CD4-positive, alpha-beta memory T cell (primary cell): ENCODE results near the gene KIAA1755. TPM values are rescaled to one million over a fixed set of nuclear protein-coding genes. Genes with fewer than 3 reads are reported as not detected.

ENCODE experiments used
- CTCF ChIA-PET: fragments of 350-600 bp; sonication (Branson Sonifier 250); formaldehyde crosslinking; loops from one replicate; lab custom pipeline; 2021; ENCODE audit warnings: inconsistent platforms; ENCODE audit not compliant: partially characterized antibody; lab: Charles Lee
- POLR2A ChIA-PET: fragments of 350-600 bp; sonication (Branson Sonifier 250); formaldehyde crosslinking; loops from one replicate; lab custom pipeline; 2021; ENCODE audit not compliant: partially characterized antibody; lab: Charles Lee
- DNase-seq, 5 donors: peaks; one replicate each; pipeline versions ENCODE4 v3.0.0 to v3.0.0-alpha.2; 2020 to 2022; ENCODE audit warnings: mixed read lengths in 1 of 5
- H3K27ac ChIP-seq: one replicate; pipeline ENCODE4 v1.7.0; 2013; ENCODE audit warnings: low read depth, low read length
- H3K27me3 ChIP-seq: 2 replicates; pipeline ENCODE4 v1.7.0; 2013; ENCODE audit warnings: mild to moderate bottlenecking, low read length, moderate library complexity; ENCODE audit not compliant: insufficient read depth
- H3K36me3 ChIP-seq: 2 replicates; pipeline ENCODE4 v1.7.0; 2013; ENCODE audit warnings: mild to moderate bottlenecking, low read length, moderate library complexity; ENCODE audit not compliant: insufficient read depth
- H3K4me1 ChIP-seq: 2 replicates; pipeline ENCODE4 v1.7.0; 2013; ENCODE audit warnings: mild to moderate bottlenecking, low read length, moderate library complexity; ENCODE audit not compliant: insufficient read depth
- H3K4me3 ChIP-seq, 2 donors: one replicate each; pipeline ENCODE4 v1.7.0; 2013; ENCODE audit warnings: low read length in 2 of 2, mild to moderate bottlenecking in 1 of 2
- H3K9me3 ChIP-seq, 2 donors: one replicate each; pipeline ENCODE4 v1.7.0; 2013; ENCODE audit warnings: low read length in 2 of 2, control low read depth in 1 of 2; ENCODE audit not compliant: control insufficient read depth in 1 of 2
- H3K27ac Mint-ChIP-seq, 7 donors: one replicate each; pipeline ENCODE4 v1.8.0; 2020 to 2021; ENCODE audit warnings: mixed read lengths in 7 of 7, mild to moderate bottlenecking in 6 of 7, inconsistent platforms in 3 of 7, moderate library complexity in 3 of 7
- H3K27me3 Mint-ChIP-seq, 2 donors: one replicate each; pipeline ENCODE4 v1.8.0; 2020 to 2021; ENCODE audit warnings: mixed read lengths in 2 of 2
- H3K36me3 Mint-ChIP-seq, 2 donors: one replicate each; pipeline ENCODE4 v1.8.0; 2020 to 2021; ENCODE audit warnings: mixed read lengths in 2 of 2, inconsistent platforms in 1 of 2, mild to moderate bottlenecking in 1 of 2
- H3K4me1 Mint-ChIP-seq, 4 donors: one replicate each; pipeline ENCODE4 v1.8.0; 2020 to 2021; ENCODE audit warnings: mixed read lengths in 4 of 4, mild to moderate bottlenecking in 1 of 4
- H3K4me3 Mint-ChIP-seq, 8 donors: one replicate each; pipeline ENCODE4 v1.8.0; 2020 to 2021; ENCODE audit warnings: mixed read lengths in 8 of 8, mild to moderate bottlenecking in 7 of 8, moderate library complexity in 6 of 8, inconsistent platforms in 3 of 8
- H3K9me3 Mint-ChIP-seq, 8 donors: one replicate each; pipeline ENCODE4 v1.8.0; 2020 to 2021; ENCODE audit warnings: mixed read lengths in 8 of 8, mild to moderate bottlenecking in 5 of 8, inconsistent platforms in 3 of 8, moderate library complexity in 1 of 8
- intact Hi-C: fragments of 100-400 bp; cut with micrococcal nuclease; formaldehyde crosslinking; loops from one replicate; pipeline ENCODE4 v1.15.1; 2023
- polyA plus RNA-seq, 2 donors: library from polyadenylated mRNA; unstranded; fragments of 300-500 nt; fragmentation: Illumina TruSeq; gene quantifications; one replicate each; pipeline ENCODE4 v1.2.3, GENCODE V29; 2021
- total RNA-seq, 2 experiments: library from RNA; stranded (reverse); gene quantifications; one replicate each; pipeline ENCODE4 v1.2.3, GENCODE V29; 2021

Gene KIAA1755
- total and polyA plus RNA-seq, 4 experiments from 2014 or later, result not detected

GRCh38 chr20:38222923-38223742, 37.4 kb downstream of the KIAA1755 start:
- Histone ChIP-seq H3K36me3 (no peaks in the 10 kb centered on the region), H3K9me3 (no peaks in the 10 kb centered on the region), H3K27me3 (no peaks in the 10 kb centered on the region), H3K27ac (no peak overlapping the region), H3K4me3 (no peak overlapping the region), H3K4me1 (no peaks in the 10 kb centered on the region)
- Mint-ChIP-seq H3K27ac (peak overlapping the region in 1 of 7 donors; percentile 28), H3K27me3 (peaks cover 4 to 7% of the 10 kb centered on the region in 2 donors), H3K4me3 (peak overlapping the region in 1 of 8 donors; percentile 10), H3K9me3 (no peaks in the 10 kb centered on the region), H3K4me1 (peaks cover 0 to 6% (median 1%) of the 10 kb centered on the region in 4 donors), H3K36me3 (no peaks in the 10 kb centered on the region)
- CTCF ChIA-PET, result interaction anchor here (0.9 to 5.6 kb wide), 14 partner anchors 8 to 659 kb away, joined by 3 to 62 read pairs (median 16); no protein-coding TSS in a partner anchor
- intact Hi-C loops, result loop anchor here (1.0 kb wide), 1 partner anchor 150 kb away; no protein-coding TSS in a partner anchor
- DNase-seq, result no peak
- POLR2A ChIA-PET, result no interaction called here

DNA sequence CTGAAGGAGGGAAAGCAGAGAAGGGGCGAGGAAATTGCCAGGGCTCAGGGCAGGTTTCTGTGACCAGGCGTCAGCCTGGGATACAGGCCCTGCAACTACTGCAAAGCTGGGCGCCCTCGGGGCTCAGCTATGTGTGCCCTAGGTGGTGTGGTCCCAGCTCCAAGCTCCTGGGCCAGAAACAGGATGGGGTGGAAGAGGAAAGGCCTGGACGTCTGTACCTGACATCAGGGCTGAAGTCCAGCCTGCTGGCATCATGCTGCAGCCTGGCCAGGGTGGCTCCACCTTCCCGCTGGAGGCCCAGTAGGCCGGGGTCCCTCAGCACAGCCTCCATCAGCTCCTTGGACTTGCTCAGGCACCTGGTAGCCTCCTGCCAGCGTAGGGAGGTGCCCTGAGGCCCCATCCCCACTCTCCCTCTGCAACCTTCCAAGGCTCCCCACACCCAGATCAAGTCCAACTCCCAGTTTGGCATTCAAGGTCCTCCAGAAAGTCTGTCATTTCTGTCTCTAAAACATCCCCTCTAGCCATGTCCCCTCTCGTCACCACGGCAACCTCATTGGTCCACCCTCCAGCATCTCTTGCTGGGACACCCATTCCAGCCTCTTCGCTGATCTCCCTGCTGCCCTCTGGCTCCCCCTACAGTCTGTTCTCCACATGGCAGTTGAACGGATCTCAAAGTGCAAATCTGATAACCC, 38.2 kb downstream of the KIAA1755 start:
- H3K36me3 Mint-ChIP-seq, result no peaks in the 10 kb centered on the region
- H3K4me1 Mint-ChIP-seq, result peaks cover 0 to 6% (median 1%) of the 10 kb centered on the region in 4 donors
- Histone ChIP-seq H3K4me3 (no peak overlapping the region), H3K4me1 (no peaks in the 10 kb centered on the region), H3K27me3 (no peaks in the 10 kb centered on the region), H3K36me3 (no peaks in the 10 kb centered on the region), H3K9me3 (no peaks in the 10 kb centered on the region), H3K27ac (no peak overlapping the region)
- peaks cover 4 to 7% of the 10 kb centered on the region in 2 donors for H3K27me3 Mint-ChIP-seq
- H3K4me3 Mint-ChIP-seq, result peak overlapping the region in 1 of 8 donors; percentile 10
- no peaks in the 10 kb centered on the region for H3K9me3 Mint-ChIP-seq
- ChIA-PET CTCF (interaction anchor here (0.9 to 5.6 kb wide), 23 partner anchors 9 to 658 kb away, joined by 3 to 62 read pairs (median 8); no protein-coding TSS in a partner anchor), POLR2A (interaction anchor here (1.6 kb wide), 1 partner anchor 165 kb away, joined by 4 read pairs; no protein-coding TSS in a partner anchor)
- peak; percentile 17 to 53 (median 33) for DNase-seq
- intact Hi-C loops, result loop anchor here (1.0 kb wide), 1 partner anchor 149 kb away; no protein-coding TSS in a partner anchor
- H3K27ac Mint-ChIP-seq, result no peak overlapping the region

- no peak overlapping the region for H3K4me3 ChIP-seq
- no peaks in the 10 kb centered on the region for H3K9me3 Mint-ChIP-seq
- H3K36me3 ChIP-seq, result no peaks in the 10 kb centered on the region
- POLR2A ChIA-PET, result interaction anchor here (0.7 to 1.6 kb wide), 2 partner anchors 148 to 164 kb away, joined by 3 to 4 read pairs; no protein-coding TSS in a partner anchor
- no peaks in the 10 kb centered on the region for H3K4me1 ChIP-seq
- H3K27me3 Mint-ChIP-seq, result peaks cover 4 to 7% of the 10 kb centered on the region in 2 donors
- no peaks in the 10 kb centered on the region for H3K27me3 ChIP-seq
- H3K9me3 ChIP-seq, result no peaks in the 10 kb centered on the region
- peak overlapping the region in 1 of 8 donors; percentile 36 for H3K4me3 Mint-ChIP-seq
- CTCF ChIA-PET, result interaction anchor here (0.7 to 5.6 kb wide), 30 partner anchors 8 to 657 kb away, joined by 3 to 62 read pairs (median 8); no protein-coding TSS in a partner anchor
- peak; percentile 35 to 63 (median 49) for DNase-seq
- H3K27ac ChIP-seq, result no peak overlapping the region
- peaks cover 0 to 6% (median 1%) of the 10 kb centered on the region in 4 donors for H3K4me1 Mint-ChIP-seq
- peak overlapping the region in 1 of 7 donors; percentile 43 for H3K27ac Mint-ChIP-seq
- intact Hi-C loops, result no loop called here
- H3K36me3 Mint-ChIP-seq, result no peaks in the 10 kb centered on the region
These were observed 39.4 kb downstream of the KIAA1755 start for GRCh38 chr20:38221119-38221589.

DNA sequence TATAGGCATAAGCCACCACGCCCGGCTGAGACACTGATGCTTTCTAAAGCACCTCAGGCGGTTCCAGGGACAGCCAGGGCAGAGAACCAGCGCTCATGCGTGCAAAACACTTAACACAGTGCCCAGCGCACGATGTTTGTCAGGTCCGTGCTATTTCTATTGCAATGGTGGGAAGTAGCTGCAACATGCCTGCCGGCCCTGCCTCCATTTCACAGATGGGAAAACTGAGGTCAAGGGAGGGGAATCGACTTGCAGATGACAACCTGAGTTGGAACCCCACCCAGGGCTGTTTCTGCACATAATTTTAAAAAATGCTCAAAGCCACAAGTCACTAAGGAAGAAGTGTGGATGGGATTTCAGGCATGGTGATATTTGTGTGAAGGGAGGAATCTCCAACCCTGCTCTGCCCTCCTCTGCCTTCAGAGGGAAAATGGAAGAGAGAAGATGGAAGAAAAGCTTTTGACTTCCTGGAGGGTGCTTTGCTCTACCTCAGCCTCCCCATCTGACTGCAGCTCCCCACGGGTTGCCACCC, 39.9 kb downstream of the KIAA1755 start:
- intact Hi-C loops, result no loop called here
- peaks cover 4 to 7% of the 10 kb centered on the region in 2 donors for H3K27me3 Mint-ChIP-seq
- H3K9me3 ChIP-seq, result no peaks in the 10 kb centered on the region
- H3K27me3 ChIP-seq, result no peaks in the 10 kb centered on the region
- no peaks in the 10 kb centered on the region for H3K4me1 ChIP-seq
- no peaks in the 10 kb centered on the region for H3K9me3 Mint-ChIP-seq
- no peaks in the 10 kb centered on the region for H3K36me3 Mint-ChIP-seq
- ChIA-PET CTCF (interaction anchor here (0.8 to 5.6 kb wide), 25 partner anchors 8 to 656 kb away, joined by 3 to 62 read pairs (median 8); no protein-coding TSS in a partner anchor), POLR2A (interaction anchor here (1.6 kb wide), 1 partner anchor 163 kb away, joined by 4 read pairs; no protein-coding TSS in a partner anchor)
- H3K4me1 Mint-ChIP-seq, result peaks cover 0 to 6% (median 1%) of the 10 kb centered on the region in 4 donors
- no peak overlapping the region for H3K27ac ChIP-seq
- no peaks in the 10 kb centered on the region for H3K36me3 ChIP-seq
- H3K4me3 Mint-ChIP-seq, result peak overlapping the region in 1 of 8 donors; percentile 36
- H3K27ac Mint-ChIP-seq, result peak overlapping the region in 1 of 7 donors; percentile 43
- DNase-seq, result no peak
- H3K4me3 ChIP-seq, result no peak overlapping the region

- Histone ChIP-seq H3K27me3 (no peaks in the 10 kb centered on the region), H3K27ac (no peak overlapping the region), H3K4me1 (no peaks in the 10 kb centered on the region), H3K36me3 (no peaks in the 10 kb centered on the region), H3K4me3 (no peak overlapping the region), H3K9me3 (no peaks in the 10 kb centered on the region)
- peaks cover 0 to under 1% (median 0%) of the 10 kb centered on the region in 8 donors for H3K9me3 Mint-ChIP-seq
- H3K27ac Mint-ChIP-seq, result no peak overlapping the region
- no peak overlapping the region for H3K4me3 Mint-ChIP-seq
- intact Hi-C loops, result no loop called here
- H3K36me3 Mint-ChIP-seq, result no peaks in the 10 kb centered on the region
- ChIA-PET CTCF (interaction anchor here (0.5 to 5.6 kb wide), 5 partner anchors 18 to 655 kb away, joined by 3 to 62 read pairs (median 18); no protein-coding TSS in a partner anchor), POLR2A (no interaction called here)
- H3K4me1 Mint-ChIP-seq, result peaks cover 0 to 6% (median 1%) of the 10 kb centered on the region in 4 donors
- DNase-seq, result no peak
- H3K27me3 Mint-ChIP-seq, result peaks cover 2% of the 10 kb centered on the region in 2 donors
These were observed 41.3 kb downstream of the KIAA1755 start for GRCh38 chr20:38219006-38219950.

DNA sequence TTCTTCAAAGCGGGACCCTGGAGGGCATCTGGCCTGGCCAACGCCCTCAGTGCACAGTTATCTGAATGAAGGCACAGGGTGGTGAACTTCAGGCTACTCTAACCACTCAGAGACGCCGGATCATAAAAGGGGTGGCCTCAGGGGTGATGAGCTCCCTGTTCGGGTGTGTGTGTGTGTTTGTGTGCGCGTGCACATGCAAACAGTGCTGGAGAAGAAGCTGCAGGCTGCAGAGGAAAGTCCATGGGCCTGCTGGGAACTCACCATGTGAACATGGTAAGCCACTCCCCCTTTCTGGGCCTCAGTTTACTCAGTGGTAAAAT, 42.0 kb downstream of the KIAA1755 start:
- H3K27me3 ChIP-seq, result no peaks in the 10 kb centered on the region
- no peak overlapping the region for H3K27ac ChIP-seq
- H3K4me3 ChIP-seq, result no peak overlapping the region
- Mint-ChIP-seq H3K4me3 (no peak overlapping the region), H3K36me3 (no peaks in the 10 kb centered on the region), H3K27ac (no peak overlapping the region), H3K27me3 (peaks cover 0 to 2% of the 10 kb centered on the region in 2 donors), H3K9me3 (peaks cover 0 to 1% (median 0%) of the 10 kb centered on the region in 8 donors), H3K4me1 (peaks cover 0 to 6% (median 1%) of the 10 kb centered on the region in 4 donors)
- DNase-seq, result no peak
- intact Hi-C loops, result no loop called here
- H3K4me1 ChIP-seq, result no peaks in the 10 kb centered on the region
- ChIA-PET CTCF (interaction anchor here (5.6 kb wide), 1 partner anchor 160 kb away, joined by 62 read pairs; no protein-coding TSS in a partner anchor), POLR2A (no interaction called here)
- no peaks in the 10 kb centered on the region for H3K36me3 ChIP-seq
- no peaks in the 10 kb centered on the region for H3K9me3 ChIP-seq
